Measurements from ENCODE around the gene RIPPLY2.

GRCh38 chr6:83891586-83891985, 38.4 kb downstream of the RIPPLY2 start:
- TF ChIP-seq REST (IDR thresholded peaks at IDR 0.05; ENCODE audit: low read depth, low read length) (no peak), GATA2 (CRISPR knock-in tag; IDR thresholded peaks at IDR 0.05) (no peak), FOSL2 (IDR thresholded peaks at IDR 0.05; ENCODE audit: borderline replicate concordance, low read depth) (no peak), CTCF (IDR thresholded peaks at IDR 0.05) (no peak), USF2 (IDR thresholded peaks at IDR 0.05; ENCODE audit: borderline replicate concordance, low read depth, low read length) (no peak), SIN3A (IDR thresholded peaks at IDR 0.05; ENCODE audit: borderline replicate concordance, low read depth, low read length) (no peak), ZBTB33 (IDR thresholded peaks at IDR 0.05; ENCODE audit: borderline replicate concordance, low read depth) (no peak), TAF1 (IDR thresholded peaks at IDR 0.05; ENCODE audit: borderline replicate concordance, low read depth, low read length) (no peak), SMC3 (IDR thresholded peaks at IDR 0.05; ENCODE audit: low read depth, low read length) (no peak), USF1 (IDR thresholded peaks at IDR 0.05; ENCODE audit: borderline replicate concordance, low read depth) (no peak), MAX (IDR thresholded peaks at IDR 0.05; ENCODE audit: low read depth) (no peak), PBX3 (IDR thresholded peaks at IDR 0.05) (no peak)
